HEK293T (cell line): Measurements from ENCODE around the gene ATP5ME.

Experiments
- ARNT ChIP-seq: fragments of 450-650 bp; IDR thresholded peaks from 2 replicates; pipeline ENCODE4 v1.6.1; 2017; ENCODE audit warnings: mild to moderate bottlenecking
- FOXA1 ChIP-seq: fragments of 450-650 bp; IDR thresholded peaks from 2 replicates; pipeline ENCODE4 v1.6.1; 2016; ENCODE audit warnings: mild to moderate bottlenecking
- FOXM1 ChIP-seq: fragments of 450-650 bp; IDR thresholded peaks from 2 replicates; pipeline ENCODE4 v1.6.1; 2017; ENCODE audit warnings: mild to moderate bottlenecking, borderline replicate concordance
- HDGF ChIP-seq: fragments of 450-650 bp; IDR thresholded peaks from 2 replicates; pipeline ENCODE4 v1.6.1; 2017; ENCODE audit warnings: antibody characterized with exemption, borderline replicate concordance
- SP1 ChIP-seq: fragments of 450-650 bp; IDR thresholded peaks from 2 replicates; pipeline ENCODE4 v1.6.1; 2017
- ZNF384 ChIP-seq: fragments of 450-650 bp; IDR thresholded peaks from 2 replicates; pipeline ENCODE4 v1.6.1; 2016

DNA sequence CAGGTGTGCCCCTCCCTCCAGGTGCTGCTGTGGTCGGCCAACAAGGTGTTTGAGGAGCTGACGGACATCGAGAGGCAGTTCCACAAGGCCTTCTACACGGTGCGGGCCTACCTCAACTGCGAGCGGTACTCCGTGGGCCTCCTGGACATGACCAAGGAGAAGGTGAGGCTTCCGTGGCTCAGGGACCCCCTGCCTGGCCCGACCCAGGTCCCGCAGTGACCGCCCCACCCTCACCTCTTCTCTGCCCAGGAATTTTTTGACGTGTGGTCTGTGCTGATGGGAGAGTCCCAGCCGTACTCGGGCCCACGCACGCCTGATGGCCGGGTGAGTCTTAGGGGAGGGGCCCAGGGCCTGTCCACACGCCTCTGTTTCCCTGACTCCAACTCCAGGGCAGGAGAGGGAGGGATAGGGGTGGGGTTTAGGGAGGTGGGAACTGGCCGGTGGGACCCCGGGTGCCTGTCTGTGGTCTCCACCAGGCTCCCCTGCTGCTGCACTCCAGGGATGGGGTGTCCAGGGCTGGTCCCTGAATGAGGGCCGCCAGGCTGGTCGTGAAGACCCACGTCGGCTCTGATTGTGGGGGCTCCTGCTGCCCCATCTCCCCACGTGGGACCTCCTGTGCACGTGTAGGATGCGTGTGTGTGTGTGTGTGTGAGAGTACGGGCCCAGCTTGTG, 20.1 kb downstream of the ATP5ME start:
- TF ChIP-seq SP1, result no peak
- no peak for TF ChIP-seq FOXM1
- TF ChIP-seq ZNF384, result no peak
- no peak for TF ChIP-seq FOXA1
- no peak for TF ChIP-seq HDGF
- no peak for TF ChIP-seq ARNT
